Breast epithelium (tissue), 3 donors: Measurements from ENCODE around the gene CTXND1.

Experiments
- POLR2A ChIP-seq: fragments of 450-650 bp; IDR thresholded peaks from one replicate; pipeline ENCODE4 v1.6.1; 2016; ENCODE audit warnings: antibody characterized with exemption, mild to moderate bottlenecking, moderate library complexity
- TF ChIP-seq, protein P1 (sequence below), 3 donors: fragments of 450-650 bp; IDR thresholded peaks; one replicate each; pipeline ENCODE4 v1.5.1; 2016 to 2017; ENCODE audit warnings: antibody characterized with exemption in 3 of 3, mild to moderate bottlenecking in 3 of 3, moderate library complexity in 3 of 3

- TF ChIP-seq, protein P1, sequence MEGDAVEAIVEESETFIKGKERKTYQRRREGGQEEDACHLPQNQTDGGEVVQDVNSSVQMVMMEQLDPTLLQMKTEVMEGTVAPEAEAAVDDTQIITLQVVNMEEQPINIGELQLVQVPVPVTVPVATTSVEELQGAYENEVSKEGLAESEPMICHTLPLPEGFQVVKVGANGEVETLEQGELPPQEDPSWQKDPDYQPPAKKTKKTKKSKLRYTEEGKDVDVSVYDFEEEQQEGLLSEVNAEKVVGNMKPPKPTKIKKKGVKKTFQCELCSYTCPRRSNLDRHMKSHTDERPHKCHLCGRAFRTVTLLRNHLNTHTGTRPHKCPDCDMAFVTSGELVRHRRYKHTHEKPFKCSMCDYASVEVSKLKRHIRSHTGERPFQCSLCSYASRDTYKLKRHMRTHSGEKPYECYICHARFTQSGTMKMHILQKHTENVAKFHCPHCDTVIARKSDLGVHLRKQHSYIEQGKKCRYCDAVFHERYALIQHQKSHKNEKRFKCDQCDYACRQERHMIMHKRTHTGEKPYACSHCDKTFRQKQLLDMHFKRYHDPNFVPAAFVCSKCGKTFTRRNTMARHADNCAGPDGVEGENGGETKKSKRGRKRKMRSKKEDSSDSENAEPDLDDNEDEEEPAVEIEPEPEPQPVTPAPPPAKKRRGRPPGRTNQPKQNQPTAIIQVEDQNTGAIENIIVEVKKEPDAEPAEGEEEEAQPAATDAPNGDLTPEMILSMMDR (IDR thresholded peaks at IDR 0.05), result no peak
- TF ChIP-seq POLR2A, result no peak
Measured at GRCh38 chr15:80199366-80199765, 52.6 kb downstream of the CTXND1 start.
